Measurements from ENCODE around the gene HK1. TPM values are rescaled to one million over a fixed set of nuclear protein-coding genes. Genes with fewer than 3 reads are reported as not detected.

Gene HK1
- total RNA-seq, 4 donors from 2014 or later, result 17.9 to 77.6 (median 43.6) TPM

- no peak overlapping the region for H3K4me3 ChIP-seq
- no peaks in the 10 kb centered on the region for H3K36me3 ChIP-seq
- H3K9me3 ChIP-seq, result no peaks in the 10 kb centered on the region
- H3K4me1 ChIP-seq, result no peaks in the 10 kb centered on the region
- no peak overlapping the region for H3K27ac ChIP-seq
- TF ChIP-seq CTCF (IDR thresholded peaks at IDR 0.05), result no peak
- no peak for TF ChIP-seq POLR2A (IDR thresholded peaks at IDR 0.05)
- intact Hi-C loops (cut with DNase I; ENCODE audit: low total_unique reads), result loop anchor here (5.0 kb wide), 1 partner anchor 79 kb away; no protein-coding TSS in a partner anchor
- DNase-seq, result no peak
- H3K27me3 ChIP-seq, result no peaks in the 10 kb centered on the region
Measured at GRCh38 chr10:69428165-69428564, 149.9 kb downstream of the HK1 start.

- intact Hi-C loops (cut with DNase I; ENCODE audit: low total_unique reads), result no loop called here
- DNase-seq, result no peak
- no peaks in the 10 kb centered on the region for H3K36me3 ChIP-seq
Measured at GRCh38 chr10:69434169-69434568, 155.9 kb downstream of the HK1 start.

GRCh38 chr10:69434926-69435325, 156.6 kb downstream of the HK1 start:
- intact Hi-C loops (cut with DNase I; ENCODE audit: low total_unique reads), result no loop called here
- peaks cover 0 to 11% of the 10 kb centered on the region in 2 donors for H3K4me1 ChIP-seq
- no peak for DNase-seq

More at GRCh38 chr10:69434169-69434568, 155.9 kb downstream of the HK1 start:
- Histone ChIP-seq H3K27me3 (no peaks in the 10 kb centered on the region), H3K9me3 (no peaks in the 10 kb centered on the region), H3K27ac (no peak overlapping the region), H3K4me3 (no peak overlapping the region), H3K4me1 (peaks cover 0 to 6% of the 10 kb centered on the region in 2 donors)
- no peak for TF ChIP-seq POLR2A (IDR thresholded peaks at IDR 0.05)
- no peak for TF ChIP-seq CTCF (IDR thresholded peaks at IDR 0.05)

GRCh38 chr10:69435966-69436520, 157.7 kb downstream of the HK1 start:
- Histone ChIP-seq H3K4me1 (peaks cover 0 to 11% of the 10 kb centered on the region in 2 donors), H3K27me3 (no peaks in the 10 kb centered on the region), H3K9me3 (no peaks in the 10 kb centered on the region), H3K36me3 (no peaks in the 10 kb centered on the region), H3K27ac (no peak overlapping the region), H3K4me3 (no peak overlapping the region)
- TF ChIP-seq CTCF (IDR thresholded peaks at IDR 0.05) (no peak), POLR2A (IDR thresholded peaks at IDR 0.05) (no peak)
- intact Hi-C loops (cut with DNase I; ENCODE audit: low total_unique reads), result no loop called here
- no peak for DNase-seq

More at GRCh38 chr10:69434926-69435325, 156.6 kb downstream of the HK1 start:
- no peak for TF ChIP-seq POLR2A (IDR thresholded peaks at IDR 0.05)
- no peak for TF ChIP-seq CTCF (IDR thresholded peaks at IDR 0.05)
- Histone ChIP-seq H3K27ac (no peak overlapping the region), H3K27me3 (no peaks in the 10 kb centered on the region), H3K36me3 (no peaks in the 10 kb centered on the region), H3K4me3 (no peak overlapping the region), H3K9me3 (no peaks in the 10 kb centered on the region)

GRCh38 chr10:69437321-69438259, 159.3 kb downstream of the HK1 start:
- DNase-seq, result no peak

More at GRCh38 chr10:69437321-69438259, 159.3 kb downstream of the HK1 start:
- H3K9me3 ChIP-seq, result no peaks in the 10 kb centered on the region
- H3K4me3 ChIP-seq, result no peak overlapping the region
- H3K27me3 ChIP-seq, result no peaks in the 10 kb centered on the region
- peaks cover 0 to 11% of the 10 kb centered on the region in 2 donors for H3K4me1 ChIP-seq
- H3K36me3 ChIP-seq, result no peaks in the 10 kb centered on the region
- peak overlapping the region; percentile 68 to 71 for H3K27ac ChIP-seq
- intact Hi-C loops (cut with DNase I; ENCODE audit: low total_unique reads), result no loop called here
- no peak for TF ChIP-seq CTCF (IDR thresholded peaks at IDR 0.05)

All from uterus (tissue), 4 donors.